ENCODE measurements around the gene ACER1.

The ACER1 gene

DNA sequence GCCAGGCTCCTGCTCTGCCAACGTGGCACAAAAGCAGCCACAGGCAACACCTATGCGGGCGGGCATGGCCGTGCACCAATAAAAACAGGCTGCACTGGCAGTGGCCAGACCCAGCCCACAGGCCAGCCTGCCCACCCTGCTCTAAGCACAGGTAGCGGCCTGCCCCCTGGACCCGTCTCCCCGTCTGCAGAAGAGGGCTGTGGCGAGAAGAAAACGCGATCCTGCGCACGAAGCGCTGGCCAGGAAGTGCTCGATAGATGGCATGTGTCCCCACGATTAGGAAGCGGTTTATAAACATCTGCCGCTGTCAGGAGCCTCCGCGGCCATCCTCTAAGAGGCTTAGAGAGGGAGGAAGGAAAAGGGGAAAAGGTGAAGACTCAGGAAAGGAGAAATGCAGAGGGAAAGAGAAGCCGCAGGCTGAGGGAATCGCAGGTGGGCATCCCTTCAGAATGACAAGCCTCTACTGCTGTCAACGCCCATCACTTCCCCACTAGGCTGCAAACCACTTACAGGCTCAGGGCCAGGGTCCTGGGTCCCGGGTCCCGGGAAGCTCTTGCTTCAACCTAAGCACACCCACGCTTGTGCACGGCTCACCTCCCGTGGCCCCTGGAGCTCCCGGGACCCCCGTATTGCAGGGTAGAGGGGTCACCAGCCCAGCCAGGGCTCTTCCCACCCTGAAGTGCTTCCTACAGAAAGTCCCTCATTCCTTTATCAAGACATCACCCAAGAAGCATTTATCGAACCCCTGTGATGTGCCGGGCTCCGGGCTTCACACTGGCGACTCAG is 64.1 kb downstream of the ACER1 start:
- DNase-seq: no peak

DNA sequence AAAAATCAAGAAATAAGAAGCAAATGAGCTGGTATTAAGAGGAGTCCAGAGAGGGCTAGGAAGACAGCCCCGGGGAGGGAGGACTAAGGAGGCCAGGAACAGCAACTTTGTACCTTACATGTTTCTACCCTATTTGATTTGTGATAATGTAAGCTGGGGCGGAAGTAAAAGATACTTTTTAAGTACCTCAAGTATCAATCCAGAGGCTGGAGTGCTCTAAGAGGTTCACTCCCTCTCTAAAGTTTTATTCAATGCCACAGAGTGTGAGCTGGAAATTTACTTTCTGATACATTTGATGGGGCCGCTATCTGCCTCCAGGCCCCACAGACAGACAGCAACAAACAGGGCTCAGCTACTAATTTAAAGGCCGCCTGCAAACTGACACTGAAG is 65.0 kb downstream of the ACER1 start:
- no peak for DNase-seq

- no peak for DNase-seq
Observed at GRCh38 chr19:6267552-6268381, 65.6 kb downstream of the ACER1 start.

GRCh38 chr19:6264803-6265202 is 68.6 kb downstream of the ACER1 start:
- DNase-seq: no peak

GRCh38 chr19:6263735-6264444 is 69.5 kb downstream of the ACER1 start:
- DNase-seq: no peak

DNA sequence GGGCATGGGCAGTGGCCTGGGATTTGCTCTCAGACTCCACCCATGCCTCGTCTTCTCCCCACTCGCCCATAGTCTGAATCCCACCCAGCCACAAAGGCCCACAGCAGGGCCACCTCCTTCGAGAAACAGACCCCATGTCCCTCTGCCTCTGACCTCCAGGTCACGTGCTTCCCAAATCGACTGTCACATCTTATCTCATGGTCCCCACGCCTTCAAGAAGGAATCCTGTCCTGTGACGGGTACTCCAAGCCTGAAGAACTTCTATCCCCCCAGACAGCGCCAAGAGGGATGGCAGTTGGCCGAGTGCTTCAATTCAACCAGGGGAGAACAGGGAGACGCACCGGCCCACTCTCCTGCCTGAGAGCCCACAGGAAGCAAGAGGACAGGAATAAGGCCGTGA is 70.1 kb downstream of the ACER1 start:
- no peak for DNase-seq

DNA sequence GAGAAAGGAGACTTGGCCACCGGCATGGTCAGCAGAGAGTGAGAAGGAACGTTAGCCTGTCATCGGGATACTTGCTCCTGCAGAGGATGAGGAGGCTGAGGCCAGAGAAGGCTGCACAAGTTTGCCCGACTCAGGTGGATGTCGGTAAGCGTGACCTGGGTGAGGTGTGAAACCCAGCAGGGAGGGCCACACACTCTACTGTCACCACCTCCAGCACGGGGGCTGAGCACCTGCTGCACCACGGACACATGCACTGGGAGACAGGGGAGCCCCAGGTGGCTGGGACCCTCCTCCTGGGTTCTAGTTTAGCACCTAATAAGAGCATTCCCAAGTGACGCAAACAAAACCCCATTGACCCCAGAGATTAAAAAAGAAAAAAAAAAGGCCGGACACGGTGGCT is 70.9 kb downstream of the ACER1 start:
- no peak for DNase-seq

DNA sequence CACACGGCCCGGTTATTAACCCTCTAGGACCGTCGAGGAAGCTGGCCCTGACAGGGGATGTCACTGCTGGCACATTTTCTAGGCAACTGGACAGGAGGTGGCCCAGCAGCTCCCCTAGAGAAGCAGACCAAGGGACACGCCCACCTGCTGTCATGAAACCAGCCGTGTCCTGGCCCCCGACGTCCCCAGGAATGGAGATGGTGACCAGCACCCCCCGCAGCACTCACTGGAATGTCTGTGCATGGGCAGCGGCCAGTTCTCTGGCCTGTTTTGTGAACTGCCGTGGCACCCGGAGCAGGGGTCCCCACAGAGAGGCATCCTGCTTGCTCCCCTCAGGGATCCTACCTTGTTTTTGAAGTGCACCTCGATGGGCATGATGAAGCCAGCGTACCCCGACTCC is 71.5 kb downstream of the ACER1 start:
- DNase-seq: no peak

GRCh38 chr19:6260912-6261650 is 72.3 kb downstream of the ACER1 start:
- peak in 4 of 56 donors; percentile 14 to 16 (median 16) for DNase-seq

DNA sequence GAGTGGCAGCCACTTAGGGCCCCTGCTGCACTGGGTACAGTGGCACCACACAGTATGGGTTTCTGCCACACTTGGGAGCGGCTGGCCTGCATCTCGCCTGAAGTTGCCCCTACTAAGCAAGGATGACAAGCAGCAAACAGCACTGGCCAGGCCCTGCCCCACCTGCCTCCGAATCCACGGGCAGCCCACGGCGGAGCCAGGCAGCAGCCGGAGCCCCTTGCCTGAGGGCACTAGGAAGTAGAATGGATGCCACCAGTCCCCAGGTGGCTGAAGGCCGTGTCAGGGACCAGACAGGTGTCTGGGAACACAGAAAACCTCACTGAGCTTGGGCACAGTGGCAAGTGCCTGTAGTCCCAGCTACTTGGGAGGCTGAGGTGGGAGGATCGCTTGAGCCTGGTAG is 73.0 kb downstream of the ACER1 start:
- DNase-seq: no peak

DNA sequence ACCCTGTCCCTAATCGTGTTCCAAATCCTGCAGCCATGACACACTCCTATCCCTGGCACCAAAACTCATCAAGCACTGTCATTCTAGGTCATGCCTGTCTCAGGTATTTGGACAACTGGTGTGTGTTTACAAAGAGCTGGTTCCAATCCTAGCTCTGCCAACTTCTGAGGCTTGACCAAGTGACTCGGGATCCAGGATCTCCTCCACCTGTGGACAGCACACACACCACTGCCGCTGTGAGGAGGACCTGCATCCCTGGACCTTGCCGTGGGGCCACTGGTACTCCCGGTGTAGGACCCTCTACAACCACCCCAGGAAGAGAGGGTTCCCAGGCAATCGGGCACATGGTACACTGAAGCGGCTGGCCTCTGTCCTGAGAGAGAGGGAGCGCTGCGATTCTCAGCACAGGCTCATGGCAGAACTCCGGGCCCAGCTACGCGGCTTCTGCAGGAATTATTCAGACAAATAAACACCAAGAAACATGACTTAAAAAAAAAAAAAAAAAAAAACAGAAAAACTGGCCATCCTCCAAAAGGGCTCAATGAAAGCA is 74.0 kb downstream of the ACER1 start:
- peak in 4 of 56 donors; percentile 10 to 21 (median 16) for DNase-seq

DNA sequence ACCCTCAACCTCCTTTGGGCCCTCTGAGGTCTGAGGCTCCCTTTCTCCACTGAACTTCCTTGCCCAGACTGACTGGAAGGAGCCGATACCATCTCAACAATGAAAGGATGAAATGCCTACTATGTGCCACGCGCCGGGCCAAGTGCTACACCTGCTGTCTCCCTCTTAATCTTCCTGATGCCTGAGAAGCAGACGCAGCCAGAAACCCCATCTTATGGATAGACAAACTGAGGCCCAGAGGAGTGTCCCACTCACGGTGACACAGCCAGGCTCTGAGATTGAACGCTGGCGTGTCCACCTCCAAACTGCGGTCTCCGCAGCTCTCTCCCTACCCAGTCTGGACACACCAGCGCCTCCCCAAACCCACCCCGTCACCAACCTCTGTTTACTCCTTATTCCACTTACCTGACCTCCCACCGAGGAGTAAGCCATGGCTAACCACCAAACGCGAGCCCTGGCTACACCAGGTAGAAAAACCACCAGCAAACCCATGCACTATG is 74.5 kb downstream of the ACER1 start:
- DNase-seq: no peak
